Measurements from ENCODE around the gene GPC6. TPM values are rescaled to one million over a fixed set of nuclear protein-coding genes. Genes with fewer than 3 reads are reported as not detected.

The GPC6 gene
- total RNA-seq, 1 donor from 2014 or later, result not detected

DNA sequence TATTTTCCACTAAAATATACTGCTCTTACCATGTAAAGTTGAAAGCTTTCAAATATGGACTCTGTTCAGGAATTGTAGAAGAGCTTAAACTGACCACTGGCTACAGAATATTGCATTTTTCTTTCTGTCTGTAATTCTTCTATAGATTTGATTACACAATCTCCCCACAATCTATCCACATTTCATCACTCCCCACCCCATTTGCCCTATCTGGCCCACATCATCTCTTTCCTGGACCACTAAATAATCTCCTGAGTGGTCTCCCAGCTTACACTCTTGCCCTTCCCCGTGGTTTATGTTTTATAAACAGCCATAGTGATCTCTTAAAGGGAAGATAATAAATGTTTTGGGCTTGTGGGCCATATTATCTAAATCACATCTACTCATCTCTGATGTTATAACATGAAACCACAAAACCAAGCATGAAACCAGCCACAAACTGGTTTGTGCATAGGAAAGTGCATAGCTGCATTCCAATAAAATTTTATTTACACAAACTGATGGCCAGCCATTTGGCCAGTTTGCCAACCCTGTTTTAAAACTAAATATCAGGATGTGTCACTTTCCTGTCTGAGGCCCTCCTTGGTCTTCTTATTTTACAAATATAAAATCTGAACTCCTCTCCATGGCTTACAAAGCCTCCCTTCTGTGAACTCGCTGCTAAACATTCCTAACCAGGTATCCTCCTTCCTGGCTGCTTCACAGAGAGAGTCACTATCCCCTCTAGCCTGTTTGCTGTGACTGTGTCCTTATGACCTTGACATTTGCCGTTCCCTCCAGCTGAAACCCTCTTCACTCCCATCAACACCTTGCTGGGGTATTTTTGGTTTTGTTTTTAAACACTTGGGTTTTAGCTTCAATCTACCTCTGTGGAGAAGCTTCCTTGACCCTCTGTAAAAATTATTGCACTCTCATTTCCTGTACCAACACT, 500.9 kb downstream of the GPC6 start:
- Mint-ChIP-seq H3K27me3 (no peaks in the 10 kb centered on the region), H3K27ac (no peak overlapping the region), H3K4me1 (no peaks in the 10 kb centered on the region), H3K9me3 (no peaks in the 10 kb centered on the region), H3K36me3 (ENCODE audit: low read depth) (no peaks in the 10 kb centered on the region), H3K4me3 (no peak overlapping the region)
- POLR2A ChIA-PET, result no interaction called here
- CTCF ChIA-PET, result no interaction called here
- TF ChIP-seq, protein P1, sequence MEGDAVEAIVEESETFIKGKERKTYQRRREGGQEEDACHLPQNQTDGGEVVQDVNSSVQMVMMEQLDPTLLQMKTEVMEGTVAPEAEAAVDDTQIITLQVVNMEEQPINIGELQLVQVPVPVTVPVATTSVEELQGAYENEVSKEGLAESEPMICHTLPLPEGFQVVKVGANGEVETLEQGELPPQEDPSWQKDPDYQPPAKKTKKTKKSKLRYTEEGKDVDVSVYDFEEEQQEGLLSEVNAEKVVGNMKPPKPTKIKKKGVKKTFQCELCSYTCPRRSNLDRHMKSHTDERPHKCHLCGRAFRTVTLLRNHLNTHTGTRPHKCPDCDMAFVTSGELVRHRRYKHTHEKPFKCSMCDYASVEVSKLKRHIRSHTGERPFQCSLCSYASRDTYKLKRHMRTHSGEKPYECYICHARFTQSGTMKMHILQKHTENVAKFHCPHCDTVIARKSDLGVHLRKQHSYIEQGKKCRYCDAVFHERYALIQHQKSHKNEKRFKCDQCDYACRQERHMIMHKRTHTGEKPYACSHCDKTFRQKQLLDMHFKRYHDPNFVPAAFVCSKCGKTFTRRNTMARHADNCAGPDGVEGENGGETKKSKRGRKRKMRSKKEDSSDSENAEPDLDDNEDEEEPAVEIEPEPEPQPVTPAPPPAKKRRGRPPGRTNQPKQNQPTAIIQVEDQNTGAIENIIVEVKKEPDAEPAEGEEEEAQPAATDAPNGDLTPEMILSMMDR (IDR thresholded peaks at IDR 0.05), result no peak
- DNase-seq, result no peak
- no peak for ATAC-seq (ENCODE audit: low read depth)
- intact Hi-C loops (cut with micrococcal nuclease), result no loop called here

DNA sequence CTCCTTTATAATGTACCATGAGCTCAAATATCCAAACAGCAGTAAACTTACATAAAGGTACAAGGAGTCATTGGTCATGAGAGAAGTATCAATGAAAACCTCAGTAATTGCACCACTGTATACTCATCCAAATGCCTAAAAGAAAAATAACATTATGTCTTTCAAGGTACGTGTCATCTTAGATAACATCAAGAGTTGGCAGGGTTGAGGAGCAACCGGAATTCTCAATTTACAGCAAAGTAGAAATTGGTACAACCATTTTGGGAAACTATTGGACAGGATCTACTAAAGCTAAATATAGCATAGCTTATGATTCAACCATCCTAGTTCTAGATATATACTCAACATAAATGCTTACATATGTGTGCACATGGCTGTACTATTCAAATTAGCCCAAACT, 502.8 kb downstream of the GPC6 start:
- POLR2A ChIA-PET, result no interaction called here
- no peak for ATAC-seq (ENCODE audit: low read depth)

DNA sequence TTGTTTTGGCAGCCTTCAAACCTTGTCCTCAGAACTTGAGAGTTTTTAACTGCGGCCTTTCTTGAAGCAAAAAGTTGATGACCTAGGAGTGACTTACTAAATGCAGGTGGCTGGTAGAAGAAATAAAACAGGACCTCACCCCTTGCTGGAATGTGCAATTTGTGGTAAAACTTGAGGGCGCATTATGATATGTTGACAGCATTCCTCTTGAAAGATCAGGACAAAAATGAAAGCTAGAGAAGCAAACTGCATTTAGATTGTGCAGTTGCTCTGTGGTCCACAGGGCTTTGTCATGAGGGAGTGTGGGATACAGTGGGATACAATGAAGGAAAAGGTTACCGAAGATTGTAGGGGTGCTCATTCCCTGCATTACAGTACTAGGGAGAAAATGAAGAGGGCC, 504.2 kb downstream of the GPC6 start:
- CTCF ChIA-PET, result no interaction called here
- intact Hi-C loops (cut with micrococcal nuclease), result no loop called here
- H3K9me3 Mint-ChIP-seq, result no peaks in the 10 kb centered on the region
- H3K36me3 Mint-ChIP-seq (ENCODE audit: low read depth), result no peaks in the 10 kb centered on the region
- TF ChIP-seq, protein P1 (IDR thresholded peaks at IDR 0.05), result no peak
- no peak overlapping the region for H3K27ac Mint-ChIP-seq
- ATAC-seq (ENCODE audit: low read depth) (no peak), DNase-seq (no peak)
- POLR2A ChIA-PET, result no interaction called here
- H3K27me3 Mint-ChIP-seq, result no peaks in the 10 kb centered on the region
- no peaks in the 10 kb centered on the region for H3K4me1 Mint-ChIP-seq
- no peak overlapping the region for H3K4me3 Mint-ChIP-seq

More for the DNA sequence above, 502.8 kb downstream of the GPC6 start:
- Mint-ChIP-seq H3K27me3 (no peaks in the 10 kb centered on the region), H3K36me3 (ENCODE audit: low read depth) (no peaks in the 10 kb centered on the region), H3K4me3 (no peak overlapping the region), H3K4me1 (no peaks in the 10 kb centered on the region), H3K9me3 (no peaks in the 10 kb centered on the region), H3K27ac (no peak overlapping the region)
- TF ChIP-seq, protein P1 (IDR thresholded peaks at IDR 0.05), result no peak
- intact Hi-C loops (cut with micrococcal nuclease), result no loop called here
- CTCF ChIA-PET, result no interaction called here
- DNase-seq, result no peak

DNA sequence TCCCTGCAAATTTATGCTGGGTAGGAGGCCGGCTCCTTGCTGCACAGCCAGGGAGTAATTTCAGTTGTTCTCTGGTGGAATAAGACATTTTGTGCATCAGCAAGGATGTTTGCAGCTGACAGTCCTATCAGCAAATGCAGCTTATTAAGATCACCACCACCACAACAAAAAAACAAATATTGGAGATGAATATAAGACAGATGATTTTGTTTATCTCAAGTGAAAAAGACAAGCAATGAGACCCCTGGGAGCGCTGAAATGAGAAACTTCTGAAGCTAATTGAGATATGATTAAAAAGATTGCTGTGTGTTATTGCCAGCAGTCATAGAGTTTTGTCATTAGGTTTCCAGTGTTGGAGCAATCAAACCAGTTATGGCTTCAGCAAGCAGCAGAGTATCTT, 505.6 kb downstream of the GPC6 start:
- no peak overlapping the region for H3K4me3 Mint-ChIP-seq
- POLR2A ChIA-PET, result no interaction called here
- ATAC-seq (ENCODE audit: low read depth) (no peak), DNase-seq (no peak)
- no peaks in the 10 kb centered on the region for H3K9me3 Mint-ChIP-seq
- H3K27me3 Mint-ChIP-seq, result no peaks in the 10 kb centered on the region
- CTCF ChIA-PET, result no interaction called here
- no peaks in the 10 kb centered on the region for H3K4me1 Mint-ChIP-seq
- no peak overlapping the region for H3K27ac Mint-ChIP-seq
- no peaks in the 10 kb centered on the region for H3K36me3 Mint-ChIP-seq (ENCODE audit: low read depth)
- TF ChIP-seq, protein P1 (IDR thresholded peaks at IDR 0.05), result no peak
- intact Hi-C loops (cut with micrococcal nuclease), result no loop called here

DNA sequence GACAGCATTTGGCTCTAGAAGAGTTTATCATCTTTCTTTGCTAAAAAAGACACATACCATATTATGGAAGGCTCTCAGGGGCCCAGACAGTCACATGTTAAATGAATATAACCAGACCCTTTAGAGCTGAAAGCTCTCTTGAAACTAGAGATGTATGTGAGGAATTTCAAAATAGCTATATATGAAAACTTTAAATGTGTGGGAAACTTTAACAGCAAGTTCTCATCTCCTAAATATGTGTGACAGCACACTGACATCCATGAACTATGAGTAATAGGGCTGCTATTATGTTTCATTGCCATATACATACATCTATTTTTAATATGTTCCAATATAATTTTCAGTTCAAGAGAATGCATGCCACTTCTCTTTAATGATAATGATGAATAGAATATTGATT, 509.5 kb downstream of the GPC6 start:
- intact Hi-C loops (cut with micrococcal nuclease), result no loop called here

More for the DNA sequence above, 509.5 kb downstream of the GPC6 start:
- ATAC-seq (ENCODE audit: low read depth), result no peak
- H3K27me3 Mint-ChIP-seq, result no peaks in the 10 kb centered on the region
- ChIA-PET POLR2A (no interaction called here), CTCF (no interaction called here)
- H3K4me3 Mint-ChIP-seq, result no peak overlapping the region
- no peak overlapping the region for H3K27ac Mint-ChIP-seq
- DNase-seq, result no peak
- TF ChIP-seq, protein P1 (IDR thresholded peaks at IDR 0.05), result no peak
- no peaks in the 10 kb centered on the region for H3K4me1 Mint-ChIP-seq
- H3K36me3 Mint-ChIP-seq (ENCODE audit: low read depth), result no peaks in the 10 kb centered on the region
- no peaks in the 10 kb centered on the region for H3K9me3 Mint-ChIP-seq
